Measurements from ENCODE around the gene CCDC180.

CCDC180 gene

GRCh38 chr9:97310896-97311295 is 3.4 kb downstream of the CCDC180 start:
- TF ChIP-seq CTCF (IDR thresholded peaks at IDR 0.05; ENCODE audit: extremely low read depth, missing control alignments): no peak
- DNase-seq (ENCODE audit: low spot score): no peak

- no peak for TF ChIP-seq CTCF (IDR thresholded peaks at IDR 0.05; ENCODE audit: extremely low read depth, missing control alignments)
- no peak for DNase-seq (ENCODE audit: low spot score)
Observed at GRCh38 chr9:97311798-97312500, 4.5 kb downstream of the CCDC180 start.

- no peak for TF ChIP-seq CTCF (IDR thresholded peaks at IDR 0.05; ENCODE audit: extremely low read depth, missing control alignments)
- DNase-seq (ENCODE audit: low spot score): no peak
Observed at GRCh38 chr9:97312556-97312955, 5.1 kb downstream of the CCDC180 start.

GRCh38 chr9:97313243-97313642 is 5.8 kb downstream of the CCDC180 start:
- TF ChIP-seq CTCF (IDR thresholded peaks at IDR 0.05; ENCODE audit: extremely low read depth, missing control alignments): no peak

GRCh38 chr9:97313746-97314145 is 6.3 kb downstream of the CCDC180 start:
- TF ChIP-seq CTCF (IDR thresholded peaks at IDR 0.05; ENCODE audit: extremely low read depth, missing control alignments): no peak
- no peak for DNase-seq (ENCODE audit: low spot score)

More at GRCh38 chr9:97313243-97313642, 5.8 kb downstream of the CCDC180 start:
- DNase-seq (ENCODE audit: low spot score): no peak

GRCh38 chr9:97314503-97314902 is 7.0 kb downstream of the CCDC180 start:
- no peak for DNase-seq (ENCODE audit: low spot score)
- TF ChIP-seq CTCF (IDR thresholded peaks at IDR 0.05; ENCODE audit: extremely low read depth, missing control alignments): no peak

- no peak for DNase-seq (ENCODE audit: low spot score)
- TF ChIP-seq CTCF (IDR thresholded peaks at IDR 0.05; ENCODE audit: extremely low read depth, missing control alignments): no peak
Observed at GRCh38 chr9:97315550-97315949, 8.1 kb downstream of the CCDC180 start.
